Progenitor cell of endocrine pancreas (in vitro differentiated cells): ENCODE measurements around the gene TSR3. TPM values are rescaled to one million over a fixed set of nuclear protein-coding genes. Genes with fewer than 3 reads are reported as not detected.
A peak's percentile ranks its signal among the peaks of the same experiment; 100 is the strongest.

Source experiments
- DNase-seq: peaks from one replicate; pipeline ENCODE4 v3.0.0; 2021; ENCODE audit warnings: low spot score; ENCODE audit not compliant: unreplicated experiment
- H3K27ac Mint-ChIP-seq: 2 replicates; pipeline ENCODE4 v1.8.0; 2021; ENCODE audit warnings: mild to moderate bottlenecking, moderate library complexity, mixed read lengths
- H3K27me3 Mint-ChIP-seq: 2 replicates; pipeline ENCODE4 v1.8.0; 2021; ENCODE audit warnings: mixed read lengths
- H3K36me3 Mint-ChIP-seq: 2 replicates; pipeline ENCODE4 v1.8.0; 2022; ENCODE audit warnings: mixed read lengths; ENCODE audit not compliant: insufficient read depth
- H3K4me1 Mint-ChIP-seq: 2 replicates; pipeline ENCODE4 v1.8.0; 2021; ENCODE audit warnings: low read depth, mixed read lengths
- H3K4me3 Mint-ChIP-seq: 2 replicates; pipeline ENCODE4 v1.8.0; 2021; ENCODE audit warnings: low read depth, mild to moderate bottlenecking, moderate library complexity, mixed read lengths
- H3K9me3 Mint-ChIP-seq: 2 replicates; pipeline ENCODE4 v1.8.0; 2021; ENCODE audit warnings: low read depth, mixed read lengths
- total RNA-seq: library from RNA; stranded (reverse); gene quantifications from 2 replicates; pipeline ENCODE4 v1.2.1, GENCODE V29; 2021
- TF ChIP-seq, protein P1 (sequence below): fragments of 200-600 bp; sonication (generic); IDR thresholded peaks from one replicate; pipeline ENCODE4 v1.5.0; 2021; ENCODE audit warnings: antibody characterized with exemption, mild to moderate bottlenecking; ENCODE audit not compliant: unreplicated experiment

The TSR3 gene
- total RNA-seq, 1 donor from 2014 or later = 56.8 TPM

DNA sequence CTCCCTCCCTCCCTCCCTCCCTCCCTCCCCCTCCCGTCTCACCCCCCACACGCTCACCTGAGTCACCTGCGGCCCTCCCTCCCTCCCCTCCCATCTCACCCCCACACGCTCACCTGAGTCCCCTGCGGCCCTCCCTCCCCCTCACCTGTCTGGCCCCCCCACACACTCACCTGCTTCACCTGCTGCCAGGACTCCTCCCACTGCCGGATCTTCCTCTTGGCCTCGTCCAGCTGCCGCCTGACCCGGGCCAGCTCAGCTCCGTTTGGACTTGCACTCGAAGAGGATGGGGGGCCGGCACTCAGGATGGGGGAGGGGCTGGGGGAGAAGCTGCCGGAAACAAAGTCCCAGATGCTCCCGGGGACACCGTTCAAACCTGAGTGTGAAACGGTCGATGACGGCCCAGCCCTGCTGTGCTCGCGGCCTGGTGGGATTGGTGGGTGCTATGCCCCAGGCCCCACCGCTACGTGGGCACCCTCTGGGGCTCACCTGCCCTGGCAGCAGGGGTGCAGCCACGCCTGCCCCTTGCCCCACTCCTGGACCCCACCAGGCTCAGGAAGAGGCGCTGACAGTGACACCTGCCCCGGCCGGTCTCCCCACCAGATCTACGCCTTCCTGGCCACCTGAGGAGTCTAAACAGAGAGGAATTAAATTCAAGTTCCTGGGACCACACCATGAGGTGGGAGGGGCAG is 16.0 kb upstream of the TSR3 start:
- H3K27ac Mint-ChIP-seq = no peak overlapping the region
- peaks cover 1% of the 10 kb centered on the region for H3K36me3 Mint-ChIP-seq
- no peaks in the 10 kb centered on the region for H3K9me3 Mint-ChIP-seq

DNA sequence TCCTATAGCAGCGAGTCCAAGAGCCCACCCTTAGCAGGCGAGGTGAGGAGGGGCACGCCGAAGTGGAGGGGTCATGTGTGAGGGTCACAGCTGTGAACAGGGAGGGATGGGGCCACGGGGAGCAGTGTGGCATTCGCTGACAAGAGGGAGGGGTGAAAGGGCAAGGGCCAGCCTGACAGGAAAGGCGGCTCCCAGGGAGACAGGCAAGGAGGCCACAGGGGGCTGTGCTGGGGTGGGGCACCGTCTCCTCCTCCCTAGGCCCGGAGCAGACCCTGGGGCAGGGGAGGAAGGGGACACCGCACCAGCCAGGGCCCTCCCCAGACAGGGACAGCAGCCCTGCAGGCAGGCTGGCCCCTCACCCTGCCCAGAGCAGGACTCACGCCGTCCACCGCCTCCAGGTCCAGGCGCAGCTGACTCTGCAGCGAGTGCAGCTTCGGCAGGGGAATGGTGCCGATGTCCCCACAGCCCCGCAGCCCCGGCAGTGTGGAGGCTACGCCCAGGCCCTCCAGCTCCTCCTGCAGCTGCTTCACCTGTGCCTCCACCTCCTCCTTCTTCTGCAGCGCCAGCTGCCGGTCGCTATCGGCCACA is 15.1 kb upstream of the TSR3 start:
- peaks cover 1% of the 10 kb centered on the region for H3K36me3 Mint-ChIP-seq
- TF ChIP-seq, protein P1, sequence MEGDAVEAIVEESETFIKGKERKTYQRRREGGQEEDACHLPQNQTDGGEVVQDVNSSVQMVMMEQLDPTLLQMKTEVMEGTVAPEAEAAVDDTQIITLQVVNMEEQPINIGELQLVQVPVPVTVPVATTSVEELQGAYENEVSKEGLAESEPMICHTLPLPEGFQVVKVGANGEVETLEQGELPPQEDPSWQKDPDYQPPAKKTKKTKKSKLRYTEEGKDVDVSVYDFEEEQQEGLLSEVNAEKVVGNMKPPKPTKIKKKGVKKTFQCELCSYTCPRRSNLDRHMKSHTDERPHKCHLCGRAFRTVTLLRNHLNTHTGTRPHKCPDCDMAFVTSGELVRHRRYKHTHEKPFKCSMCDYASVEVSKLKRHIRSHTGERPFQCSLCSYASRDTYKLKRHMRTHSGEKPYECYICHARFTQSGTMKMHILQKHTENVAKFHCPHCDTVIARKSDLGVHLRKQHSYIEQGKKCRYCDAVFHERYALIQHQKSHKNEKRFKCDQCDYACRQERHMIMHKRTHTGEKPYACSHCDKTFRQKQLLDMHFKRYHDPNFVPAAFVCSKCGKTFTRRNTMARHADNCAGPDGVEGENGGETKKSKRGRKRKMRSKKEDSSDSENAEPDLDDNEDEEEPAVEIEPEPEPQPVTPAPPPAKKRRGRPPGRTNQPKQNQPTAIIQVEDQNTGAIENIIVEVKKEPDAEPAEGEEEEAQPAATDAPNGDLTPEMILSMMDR = no peak
- no peak overlapping the region for H3K4me3 Mint-ChIP-seq
- no peaks in the 10 kb centered on the region for H3K27me3 Mint-ChIP-seq
- H3K4me1 Mint-ChIP-seq = no peaks in the 10 kb centered on the region
- no peak for DNase-seq
- no peaks in the 10 kb centered on the region for H3K9me3 Mint-ChIP-seq
- no peak overlapping the region for H3K27ac Mint-ChIP-seq

More for the DNA sequence above, 16.0 kb upstream of the TSR3 start:
- TF ChIP-seq, protein P1 = no peak
- DNase-seq = no peak
- H3K27me3 Mint-ChIP-seq = no peaks in the 10 kb centered on the region
- no peaks in the 10 kb centered on the region for H3K4me1 Mint-ChIP-seq
- H3K4me3 Mint-ChIP-seq = no peak overlapping the region

DNA sequence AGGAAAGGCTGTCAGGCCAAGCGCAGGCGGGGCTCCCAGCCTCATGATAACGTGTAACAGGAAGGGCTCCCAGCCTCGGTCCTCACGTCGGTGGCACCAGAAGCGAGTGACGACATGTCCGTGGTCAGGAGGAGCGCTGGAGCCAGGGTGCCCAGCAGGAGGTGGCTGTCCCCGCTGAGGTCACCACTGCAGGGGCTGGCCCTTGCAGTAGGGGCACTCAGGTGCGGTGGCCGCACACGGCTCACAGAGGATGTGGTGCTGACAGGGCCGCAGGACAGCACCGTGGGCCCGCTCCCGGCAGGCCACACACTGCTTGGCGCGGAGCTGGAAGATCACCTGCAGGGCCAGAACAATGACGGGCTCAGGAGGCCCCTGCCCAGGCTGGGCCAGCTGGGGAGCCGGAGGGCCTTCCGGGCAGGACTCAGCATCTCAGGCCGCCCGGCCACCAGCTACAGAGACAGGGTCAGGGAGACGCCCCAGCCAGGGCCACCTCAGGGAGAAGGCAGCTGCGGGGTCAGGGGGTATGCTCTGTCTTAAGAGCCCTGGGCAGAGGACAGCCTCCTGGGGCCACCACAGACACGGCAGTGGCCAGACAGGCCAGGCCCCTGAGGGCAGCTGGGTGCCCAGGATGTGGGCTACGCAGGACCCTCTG is 14.5 kb upstream of the TSR3 start:
- H3K4me3 Mint-ChIP-seq = no peak overlapping the region
- no peaks in the 10 kb centered on the region for H3K27me3 Mint-ChIP-seq
- DNase-seq = no peak

DNA sequence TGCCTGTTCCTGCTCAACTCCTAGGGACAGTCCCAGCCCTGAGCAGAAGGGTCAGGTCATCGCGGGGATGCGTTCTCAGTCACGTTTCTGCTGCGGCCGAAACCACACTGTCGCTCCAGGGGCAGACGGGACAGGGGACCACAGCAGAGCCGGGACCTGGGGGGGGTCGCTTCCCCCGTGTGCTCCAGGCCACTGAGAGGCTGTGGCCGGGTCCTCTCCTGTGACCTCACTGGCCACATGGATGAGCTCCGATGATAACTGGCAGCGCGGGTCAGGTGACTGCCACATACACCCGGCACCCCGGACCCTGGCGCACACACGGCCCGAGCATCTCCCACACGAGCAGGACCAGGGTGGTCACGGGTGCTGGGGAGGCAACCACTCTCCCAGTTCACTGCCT is 12.8 kb upstream of the TSR3 start:
- no peak overlapping the region for H3K4me3 Mint-ChIP-seq
- no peak for DNase-seq
- TF ChIP-seq, protein P1 = no peak
- H3K27ac Mint-ChIP-seq = no peak overlapping the region
- H3K27me3 Mint-ChIP-seq = no peaks in the 10 kb centered on the region
- H3K36me3 Mint-ChIP-seq = peaks cover 1% of the 10 kb centered on the region
- H3K4me1 Mint-ChIP-seq = no peaks in the 10 kb centered on the region
- no peaks in the 10 kb centered on the region for H3K9me3 Mint-ChIP-seq

More for the DNA sequence above, 14.5 kb upstream of the TSR3 start:
- TF ChIP-seq, protein P1 = no peak
- no peaks in the 10 kb centered on the region for H3K9me3 Mint-ChIP-seq
- peaks cover 1% of the 10 kb centered on the region for H3K36me3 Mint-ChIP-seq
- no peaks in the 10 kb centered on the region for H3K4me1 Mint-ChIP-seq
- H3K27ac Mint-ChIP-seq = no peak overlapping the region

DNA sequence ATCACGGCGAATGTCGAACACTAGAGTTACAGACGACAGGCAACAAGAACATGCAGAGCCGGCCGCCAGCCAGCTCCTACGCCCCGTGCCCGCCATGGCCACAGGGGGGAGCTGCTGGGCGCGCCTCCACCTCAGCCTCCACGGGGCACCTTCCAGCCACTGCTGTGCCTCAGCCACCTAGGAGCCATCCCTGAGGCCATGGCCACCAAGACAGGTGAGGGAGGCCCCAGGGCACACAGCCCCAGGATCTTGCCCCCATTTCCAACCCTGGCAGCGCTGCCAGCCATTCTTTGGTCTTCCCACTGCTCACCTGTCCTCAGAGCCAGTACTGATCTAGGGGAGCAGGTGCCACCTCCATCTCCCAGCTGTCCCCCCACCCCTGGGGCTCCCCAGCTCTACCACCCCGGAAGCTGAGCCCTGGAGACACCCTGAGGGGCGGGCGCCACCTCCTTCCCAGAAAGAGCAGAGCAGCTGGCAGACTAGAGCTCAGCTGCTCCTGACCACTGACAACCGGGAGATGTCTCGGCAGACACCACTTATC is 11.9 kb upstream of the TSR3 start:
- H3K4me3 Mint-ChIP-seq = no peak overlapping the region
- H3K27me3 Mint-ChIP-seq = no peaks in the 10 kb centered on the region

More for the DNA sequence above, 11.9 kb upstream of the TSR3 start:
- Mint-ChIP-seq H3K4me1 (no peaks in the 10 kb centered on the region), H3K27ac (no peak overlapping the region), H3K36me3 (peaks cover 1% of the 10 kb centered on the region), H3K9me3 (no peaks in the 10 kb centered on the region)
- peak; percentile 56 for DNase-seq
- TF ChIP-seq, protein P1 = peak; percentile 85
